A673 (cell line): ENCODE measurements around the gene CDC73. TPM values are rescaled to one million over a fixed set of nuclear protein-coding genes. Genes with fewer than 3 reads are reported as not detected.

Experiments
- BruUV-seq: library from RNA; stranded (reverse); fragments of 400-500 nt; replicated peaks from 2 replicates; lab custom pipeline; 2021; lab: Mats Ljungman, UMichigan
- CTCF ChIA-PET: fragments of 300-600 bp; sonication (Branson Sonifier 250); formaldehyde crosslinking; loops from one replicate; lab custom pipeline; 2022; ENCODE audit warnings: antibody characterized with exemption; lab: Charles Lee
- POLR2A ChIA-PET: fragments of 300-600 bp; sonication (Branson Sonifier 250); formaldehyde crosslinking; loops from one replicate; lab custom pipeline; 2022; ENCODE audit warnings: antibody characterized with exemption; ENCODE audit not compliant: low non-redundant PET; lab: Charles Lee
- DNase-seq: peaks from one replicate; pipeline ENCODE4 v3.0.0-alpha.2; 2015; ENCODE audit warnings: low spot score
- H3K27ac ChIP-seq: fragments of 200-600 bp; sonication (generic); 2 replicates; pipeline ENCODE4 v1.5.1; 2016; ENCODE audit warnings: mixed run types, low read depth, mild to moderate bottlenecking, mixed read lengths, antibody characterized with exemption, low read length; ENCODE audit not compliant: poor library complexity, severe bottlenecking
- H3K27me3 ChIP-seq: fragments of 200-600 bp; sonication (generic); replicated peaks from 2 replicates; pipeline ENCODE4 v1.6.1; 2017; ENCODE audit warnings: mixed run types, low read depth, mild to moderate bottlenecking, mixed read lengths, antibody characterized with exemption, low read length; ENCODE audit not compliant: insufficient read depth, poor library complexity
- H3K36me3 ChIP-seq: fragments of 200-600 bp; sonication (generic); 2 replicates; pipeline ENCODE4 v1.6.1; 2016; ENCODE audit warnings: mixed run types, mild to moderate bottlenecking, mixed read lengths, antibody characterized with exemption, low read length; ENCODE audit not compliant: insufficient read depth, poor library complexity, severe bottlenecking
- H3K4me1 ChIP-seq: fragments of 200-600 bp; sonication (generic); 2 replicates; pipeline ENCODE4 v1.6.1; 2017; ENCODE audit warnings: mixed run types, mild to moderate bottlenecking, mixed read lengths, antibody characterized with exemption, low read length; ENCODE audit not compliant: insufficient read depth, poor library complexity, severe bottlenecking
- H3K4me3 ChIP-seq: fragments of 200-600 bp; sonication (generic); 2 replicates; pipeline ENCODE4 v1.5.1; 2016; ENCODE audit warnings: low read depth, mixed run types, mild to moderate bottlenecking, mixed read lengths, low read length; ENCODE audit not compliant: poor library complexity, severe bottlenecking
- H3K9me3 ChIP-seq: fragments of 200-600 bp; sonication (generic); 2 replicates; pipeline ENCODE4 v1.6.1; 2016; ENCODE audit warnings: mixed run types, low read depth, mild to moderate bottlenecking, mixed read lengths, antibody characterized with exemption, low read length; ENCODE audit not compliant: poor library complexity, severe bottlenecking
- EZH2 ChIP-seq: fragments of 200-600 bp; sonication (generic); IDR thresholded peaks from 2 replicates; pipeline ENCODE4 v1.6.1; 2017; ENCODE audit warnings: borderline replicate concordance, low read depth, mild to moderate bottlenecking, mixed read lengths, antibody characterized with exemption, low read length; ENCODE audit not compliant: poor library complexity, severe bottlenecking
- intact Hi-C: fragments of 100-400 bp; cut with micrococcal nuclease; formaldehyde crosslinking; loops from one replicate; pipeline ENCODE4 v1.10.0; 2022; ENCODE audit not compliant: unreplicated experiment
- total RNA-seq: library from RNA; stranded (reverse); gene quantifications from 2 replicates; pipeline ENCODE4 v1.2.3, GENCODE V29; 2021
- TF ChIP-seq, protein P1 (sequence below): fragments of 300-800, 200-600 bp; sonication (generic); conservative IDR thresholded peaks from 2 replicates; pipeline ENCODE4 v1.5.1; 2017; ENCODE audit warnings: low read depth, mild to moderate bottlenecking, antibody characterized with exemption, low read length, moderate library complexity, mixed read lengths

The CDC73 gene
- total RNA-seq, 1 experiment from 2014 or later, result 71.0 TPM

DNA sequence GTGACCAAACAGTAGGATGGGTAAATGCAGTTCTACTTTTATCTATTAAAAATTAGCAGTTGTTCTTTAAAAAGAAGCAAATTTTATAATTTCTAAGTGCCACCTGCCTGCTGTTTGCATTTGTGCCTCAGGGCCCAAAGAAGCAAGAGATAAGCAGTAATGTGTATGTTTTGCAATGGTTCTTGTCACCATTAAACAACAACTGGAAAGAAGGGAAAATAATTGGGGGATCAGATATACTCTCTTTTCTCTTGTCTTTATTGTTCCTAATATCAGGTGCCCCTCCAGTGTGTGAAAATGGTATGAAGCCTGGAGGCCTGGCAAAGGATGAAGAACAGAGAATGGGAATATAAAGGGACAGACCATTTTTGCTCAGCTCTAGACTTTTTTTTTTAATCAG, 55.0 kb downstream of the CDC73 start:
- BruUV-seq, result no TSS peak
- POLR2A ChIA-PET, result no interaction called here

DNA sequence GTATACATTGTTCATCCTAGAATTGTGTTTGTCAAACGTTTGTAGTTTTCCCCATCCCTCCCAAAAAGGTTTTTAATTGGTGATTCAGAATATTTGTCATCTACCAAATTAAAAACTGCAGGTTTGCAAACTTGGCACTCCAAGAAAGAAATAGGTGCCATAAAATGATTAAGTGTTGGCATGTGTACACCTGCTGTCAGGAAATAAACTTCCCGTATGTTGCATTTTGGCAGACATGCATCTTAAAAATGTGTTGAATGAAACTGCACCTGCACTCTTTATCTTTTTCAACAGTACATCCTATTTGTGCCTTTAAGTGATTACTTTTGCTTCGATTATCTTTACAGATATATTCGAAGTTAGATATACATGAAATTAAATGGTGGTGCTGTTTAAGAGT, 57.3 kb downstream of the CDC73 start:
- DNase-seq, result no peak
- no peaks in the 10 kb centered on the region for H3K36me3 ChIP-seq
- no peaks in the 10 kb centered on the region for H3K27me3 ChIP-seq
- no peak overlapping the region for H3K27ac ChIP-seq
- peaks cover 38% of the 10 kb centered on the region for H3K4me1 ChIP-seq
- intact Hi-C loops, result loop anchor here (5.0 kb wide), 1 partner anchor 168 kb away; no protein-coding TSS in a partner anchor
- no peaks in the 10 kb centered on the region for H3K9me3 ChIP-seq
- TF ChIP-seq EZH2, result no peak
- TF ChIP-seq, protein P1, sequence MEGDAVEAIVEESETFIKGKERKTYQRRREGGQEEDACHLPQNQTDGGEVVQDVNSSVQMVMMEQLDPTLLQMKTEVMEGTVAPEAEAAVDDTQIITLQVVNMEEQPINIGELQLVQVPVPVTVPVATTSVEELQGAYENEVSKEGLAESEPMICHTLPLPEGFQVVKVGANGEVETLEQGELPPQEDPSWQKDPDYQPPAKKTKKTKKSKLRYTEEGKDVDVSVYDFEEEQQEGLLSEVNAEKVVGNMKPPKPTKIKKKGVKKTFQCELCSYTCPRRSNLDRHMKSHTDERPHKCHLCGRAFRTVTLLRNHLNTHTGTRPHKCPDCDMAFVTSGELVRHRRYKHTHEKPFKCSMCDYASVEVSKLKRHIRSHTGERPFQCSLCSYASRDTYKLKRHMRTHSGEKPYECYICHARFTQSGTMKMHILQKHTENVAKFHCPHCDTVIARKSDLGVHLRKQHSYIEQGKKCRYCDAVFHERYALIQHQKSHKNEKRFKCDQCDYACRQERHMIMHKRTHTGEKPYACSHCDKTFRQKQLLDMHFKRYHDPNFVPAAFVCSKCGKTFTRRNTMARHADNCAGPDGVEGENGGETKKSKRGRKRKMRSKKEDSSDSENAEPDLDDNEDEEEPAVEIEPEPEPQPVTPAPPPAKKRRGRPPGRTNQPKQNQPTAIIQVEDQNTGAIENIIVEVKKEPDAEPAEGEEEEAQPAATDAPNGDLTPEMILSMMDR, result no peak
- no TSS peak for BruUV-seq
- POLR2A ChIA-PET, result no interaction called here
- no peak overlapping the region for H3K4me3 ChIP-seq
- CTCF ChIA-PET, result no interaction called here

More for the DNA sequence above, 55.0 kb downstream of the CDC73 start:
- Histone ChIP-seq H3K4me3 (no peak overlapping the region), H3K27ac (no peak overlapping the region), H3K4me1 (peaks cover 21% of the 10 kb centered on the region), H3K9me3 (no peaks in the 10 kb centered on the region), H3K27me3 (no peaks in the 10 kb centered on the region), H3K36me3 (no peaks in the 10 kb centered on the region)
- intact Hi-C loops, result loop anchor here (5.0 kb wide), 1 partner anchor 171 kb away; no protein-coding TSS in a partner anchor
- DNase-seq, result no peak
- CTCF ChIA-PET, result no interaction called here
- no peak for TF ChIP-seq EZH2
- TF ChIP-seq, protein P1, result no peak

DNA sequence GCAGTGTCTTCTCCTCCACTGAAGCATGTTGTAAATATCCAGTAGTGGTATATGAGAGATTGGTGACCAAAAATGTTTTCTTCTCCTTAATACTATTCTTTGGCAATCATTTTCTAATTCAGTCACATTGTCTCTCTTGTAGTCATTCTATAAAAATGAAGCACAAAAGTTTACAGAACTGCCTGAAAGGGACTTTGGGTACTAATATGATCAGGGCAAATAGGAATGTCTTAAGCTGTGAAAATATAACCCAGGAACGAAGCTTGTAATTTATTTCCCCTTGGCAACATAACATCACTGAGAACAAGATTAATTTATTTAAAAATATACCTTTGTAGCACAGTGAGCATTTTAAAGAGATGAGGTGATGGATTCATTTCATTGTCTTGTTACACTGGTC, 59.7 kb downstream of the CDC73 start:
- intact Hi-C loops, result loop anchor here (10.0 kb wide), 2 partner anchors 223 to 1113 kb away; no protein-coding TSS in a partner anchor

More for the DNA sequence above, 59.7 kb downstream of the CDC73 start:
- no peak overlapping the region for H3K27ac ChIP-seq
- H3K36me3 ChIP-seq, result no peaks in the 10 kb centered on the region
- ChIA-PET POLR2A (interaction anchor here (0.6 kb wide), 1 partner anchor 521 kb away, joined by 3 read pairs; no protein-coding TSS in a partner anchor), CTCF (no interaction called here)
- no peaks in the 10 kb centered on the region for H3K9me3 ChIP-seq
- H3K4me3 ChIP-seq, result no peak overlapping the region
- BruUV-seq, result no TSS peak
- H3K27me3 ChIP-seq, result no peaks in the 10 kb centered on the region
- no peak for DNase-seq
- TF ChIP-seq, protein P1, result no peak
- TF ChIP-seq EZH2, result no peak
- H3K4me1 ChIP-seq, result peaks cover 54% of the 10 kb centered on the region
